HL-60 (cell line): ENCODE data around the gene COL18A1.

Experiments
- DNase-seq, 2 experiments: peaks; one replicate each; pipeline ENCODE4 v3.0.0-alpha.2; 2010 to 2020; ENCODE audit warnings: low read depth in 1 of 2, low spot score in 1 of 2
- H3K27ac ChIP-seq: fragments of 250-450 bp; sonication (Bioruptor Pico); replicated peaks from 2 replicates; pipeline ENCODE4 v1.5.1; 2020; ENCODE audit warnings: mild to moderate bottlenecking, moderate library complexity
- H3K27me3 ChIP-seq: fragments of 250-450 bp; sonication (Bioruptor Pico); 2 replicates; pipeline ENCODE4 v1.5.1; 2021; ENCODE audit warnings: mild to moderate bottlenecking, moderate library complexity; ENCODE audit not compliant: insufficient read depth, poor library complexity, severe bottlenecking
- H3K4me3 ChIP-seq: replicated peaks from 2 replicates; pipeline ENCODE4 v1.5.1; 2011; ENCODE audit warnings: mild to moderate bottlenecking, control low read depth, low read length; ENCODE audit not compliant: insufficient read depth
- CTCF ChIP-seq: IDR thresholded peaks from one replicate; pipeline ENCODE4 v1.5.1; 2011; ENCODE audit warnings: low read length, control low read depth, inconsistent platforms; ENCODE audit not compliant: insufficient read depth
- GABPA ChIP-seq: IDR thresholded peaks from 2 replicates; pipeline ENCODE4 v1.6.1; 2012; ENCODE audit warnings: low read depth
- POLR2AphosphoS5 ChIP-seq: IDR thresholded peaks from 2 replicates; pipeline ENCODE4 v1.6.1; 2012; ENCODE audit warnings: low read depth
- REST ChIP-seq: IDR thresholded peaks from 2 replicates; pipeline ENCODE4 v1.6.1; 2012; ENCODE audit warnings: low read depth; ENCODE audit not compliant: insufficient replicate concordance
- SPI1 ChIP-seq: IDR thresholded peaks from 2 replicates; pipeline ENCODE4 v1.6.1; 2012; ENCODE audit warnings: low read depth, mild to moderate bottlenecking, borderline replicate concordance

Gene COL18A1

GRCh38 chr21:45465611-45466329 is 60.8 kb downstream of the COL18A1 start:
- DNase-seq, result no peak
- peaks cover 2% of the 10 kb centered on the region for H3K27me3 ChIP-seq
- TF ChIP-seq POLR2AphosphoS5, result no peak
- no peak for TF ChIP-seq CTCF
- TF ChIP-seq GABPA, result no peak
- TF ChIP-seq SPI1, result no peak
- no peak for TF ChIP-seq REST
- H3K27ac ChIP-seq, result no peak overlapping the region
- no peak overlapping the region for H3K4me3 ChIP-seq

GRCh38 chr21:45466330-45467220 is 61.6 kb downstream of the COL18A1 start:
- no peak for DNase-seq
- peaks cover 2% of the 10 kb centered on the region for H3K27me3 ChIP-seq

GRCh38 chr21:45467221-45467779 is 62.3 kb downstream of the COL18A1 start:
- TF ChIP-seq REST (no peak), GABPA (no peak), CTCF (no peak)
- Histone ChIP-seq H3K27ac (no peak overlapping the region), H3K27me3 (peaks cover 2% of the 10 kb centered on the region), H3K4me3 (no peak overlapping the region)
- DNase-seq, result no peak

More at GRCh38 chr21:45466330-45467220, 61.6 kb downstream of the COL18A1 start:
- TF ChIP-seq POLR2AphosphoS5, result no peak
- Histone ChIP-seq H3K27ac (no peak overlapping the region), H3K4me3 (no peak overlapping the region)
